Activated effector memory CD4-positive, alpha-beta T cell treated with Interleukin-2 at 50 U/mL for 16 hours (primary cell): ENCODE data around the gene SET.
"Not testable (repeated sequence)": the region's sequence is repeated elsewhere in the genome, so short reads cannot be mapped to it uniquely, and the experiment has no call there.

Experiments used
- DNase-seq: peaks from one replicate; pipeline ENCODE4 v3.0.0-alpha.2; 2020

SET gene, protein sequence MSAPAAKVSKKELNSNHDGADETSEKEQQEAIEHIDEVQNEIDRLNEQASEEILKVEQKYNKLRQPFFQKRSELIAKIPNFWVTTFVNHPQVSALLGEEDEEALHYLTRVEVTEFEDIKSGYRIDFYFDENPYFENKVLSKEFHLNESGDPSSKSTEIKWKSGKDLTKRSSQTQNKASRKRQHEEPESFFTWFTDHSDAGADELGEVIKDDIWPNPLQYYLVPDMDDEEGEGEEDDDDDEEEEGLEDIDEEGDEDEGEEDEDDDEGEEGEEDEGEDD

DNA sequence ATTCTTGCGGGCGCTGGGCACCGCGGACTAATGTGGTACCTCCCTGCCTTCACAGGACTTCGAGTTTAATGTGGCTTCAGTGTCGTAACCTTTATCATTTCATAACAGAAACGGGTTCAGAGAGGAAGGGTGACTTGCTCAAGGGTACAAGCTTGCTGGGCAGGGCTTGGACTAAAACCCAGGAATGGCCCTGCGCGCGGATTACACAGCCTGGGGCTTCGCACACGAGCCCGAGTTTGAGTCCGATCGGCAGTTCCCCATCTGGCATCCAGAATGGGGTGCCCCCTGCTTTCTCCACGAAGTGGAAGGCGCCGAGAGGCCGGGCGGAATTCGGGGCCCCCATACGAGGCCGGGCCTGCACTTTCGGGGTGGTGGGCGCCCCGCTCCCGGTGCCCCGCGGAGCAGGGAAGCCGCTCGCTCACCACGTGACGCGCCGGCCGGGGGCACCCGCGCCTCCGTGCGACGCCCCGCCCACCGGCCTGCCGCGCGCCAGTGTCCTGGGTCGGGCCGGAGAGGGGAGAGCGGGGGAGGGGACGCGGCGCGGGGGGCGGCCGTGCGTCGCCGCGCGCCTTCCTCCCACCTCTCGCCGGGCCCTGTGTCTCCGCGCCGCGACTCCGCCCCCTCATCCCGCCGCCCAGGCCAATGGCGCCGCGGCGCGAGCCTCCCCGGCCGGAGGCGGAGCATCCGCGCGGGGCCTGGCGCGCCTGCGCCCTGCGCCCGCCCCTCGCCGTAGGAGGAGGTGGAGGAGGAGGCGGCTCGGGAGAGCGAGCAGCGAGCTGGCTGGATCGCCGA lies at the start of gene SET:
TSS of gene SET (plus strand) at position 722 of the 792 bp plus-strand sequence. CDS start 361 bp downstream, outside the sequence.
- DNase-seq = peak; percentile 92

DNA sequence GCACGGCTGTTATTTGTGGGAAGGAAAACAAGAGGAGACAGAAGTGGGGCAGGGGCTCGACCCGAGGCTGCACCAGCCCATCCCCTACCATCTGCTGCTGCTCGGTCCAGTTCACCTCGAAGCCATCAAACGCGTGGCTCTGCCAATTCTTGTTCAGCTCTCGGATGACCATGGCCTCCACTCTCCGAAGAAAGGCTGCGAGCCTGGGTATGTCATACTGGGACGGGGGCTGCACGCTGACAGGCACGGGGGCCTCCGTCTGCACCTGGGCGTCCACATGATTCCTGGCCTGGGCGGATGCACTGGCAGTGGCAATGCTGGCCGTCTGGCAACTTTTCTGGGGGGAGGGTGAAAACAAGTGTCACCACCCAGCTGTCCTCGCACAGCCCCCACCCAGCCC lies 48.4 kb upstream of the SET start:
- no peak for DNase-seq

DNA sequence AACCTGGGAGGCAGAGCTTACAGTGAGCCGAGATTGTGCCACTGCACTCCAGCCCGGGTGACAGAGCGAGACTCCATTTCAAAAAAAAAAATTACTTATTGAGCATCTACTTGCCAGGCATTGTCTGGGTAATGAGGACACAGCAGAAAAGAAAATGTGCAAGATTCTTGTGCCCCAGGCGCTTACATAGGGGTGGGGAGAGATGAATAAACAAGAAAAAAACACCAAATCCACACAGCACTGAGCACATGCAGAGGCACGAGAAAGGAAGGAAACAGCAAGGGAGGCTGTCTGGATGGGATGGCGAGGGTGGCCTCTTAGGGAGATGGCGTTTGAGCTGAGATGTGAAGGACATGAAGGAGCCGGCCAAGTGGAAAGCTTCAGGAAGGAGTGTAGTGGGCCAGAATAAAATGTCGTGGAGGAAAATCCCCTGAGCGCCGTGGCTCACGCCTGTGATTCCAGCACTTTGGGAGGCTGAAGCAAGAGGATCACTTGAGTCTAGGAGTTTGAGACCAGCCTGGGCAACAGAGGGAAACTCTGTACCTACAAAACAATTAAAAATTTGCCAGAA lies 46.3 kb upstream of the SET start:
- no peak for DNase-seq

DNA sequence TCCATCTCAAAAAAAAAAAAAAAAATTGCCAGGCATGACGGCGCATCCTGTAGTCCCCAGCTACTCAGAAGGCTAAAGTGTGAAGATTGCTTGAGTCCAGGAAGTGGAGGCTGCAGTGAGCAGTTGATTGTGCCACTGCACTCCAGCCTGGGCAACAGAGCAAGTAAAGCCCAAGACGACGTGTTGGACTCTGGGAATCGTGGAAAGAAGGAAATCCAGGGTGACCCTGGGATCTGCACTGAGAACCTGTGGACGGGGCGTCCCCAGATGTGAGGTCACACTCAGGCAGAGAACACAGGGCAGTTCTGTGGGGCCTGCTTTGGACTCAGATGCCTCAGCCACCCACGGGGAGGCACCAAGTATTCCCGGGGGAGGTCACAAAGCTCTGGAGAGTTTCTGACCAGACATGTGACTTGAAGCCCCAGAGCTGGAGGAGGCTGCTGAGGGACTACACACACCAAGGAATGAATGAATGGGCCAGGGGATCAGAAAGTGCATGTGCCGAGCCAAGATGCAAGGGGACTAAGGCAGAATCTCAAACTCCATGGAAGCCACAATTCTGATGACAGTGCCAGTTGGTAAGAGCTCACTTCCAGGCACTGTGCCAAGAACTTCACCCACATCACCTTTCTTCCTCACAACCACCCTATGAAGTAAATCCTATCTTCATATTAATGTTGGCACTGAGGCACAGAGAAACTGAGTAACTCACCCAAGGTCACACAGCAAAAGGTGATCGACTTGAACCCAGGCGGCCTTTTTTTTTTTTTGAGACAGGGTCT lies 45.3 kb upstream of the SET start:
- DNase-seq = no peak

DNA sequence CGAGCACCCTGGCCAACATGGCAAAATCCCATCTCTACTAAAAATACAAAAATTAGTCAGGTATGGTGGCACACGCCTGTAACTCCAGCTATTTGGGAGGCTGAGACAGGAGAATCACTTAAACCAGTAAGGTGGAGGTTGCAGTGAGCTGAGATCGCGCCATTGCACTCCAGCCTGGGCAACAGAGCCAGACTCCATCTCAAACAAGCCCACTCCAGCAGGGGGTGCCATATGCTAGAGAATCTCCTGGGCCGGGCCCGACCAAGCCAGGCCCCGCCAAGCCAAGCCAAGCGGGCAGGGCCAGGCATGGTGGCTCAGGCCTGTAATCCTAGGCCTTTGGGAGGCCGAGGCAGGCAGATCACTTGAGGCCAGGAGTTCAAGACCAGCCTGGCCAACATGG lies 40.8 kb upstream of the SET start:
- DNase-seq = peak; percentile 48

DNA sequence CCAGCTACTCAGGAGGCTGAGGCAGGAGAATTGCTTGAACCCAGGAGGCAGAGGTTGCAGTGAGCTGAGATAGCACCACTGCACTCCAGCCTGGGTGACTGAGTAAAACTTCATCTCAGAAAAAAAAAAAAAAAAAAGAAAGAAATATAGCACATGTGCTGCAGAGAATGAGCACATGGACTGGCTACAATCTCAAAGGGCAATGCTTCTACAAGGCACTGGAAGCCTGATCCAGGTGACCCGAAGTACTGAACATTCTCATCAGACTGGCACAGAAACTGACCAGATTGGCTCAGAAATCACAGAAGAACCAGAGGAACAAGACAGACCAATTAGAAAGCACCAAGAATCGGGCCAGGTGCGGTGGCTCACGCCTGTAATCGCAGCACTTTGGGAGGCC lies 37.2 kb upstream of the SET start:
- no peak for DNase-seq

DNA sequence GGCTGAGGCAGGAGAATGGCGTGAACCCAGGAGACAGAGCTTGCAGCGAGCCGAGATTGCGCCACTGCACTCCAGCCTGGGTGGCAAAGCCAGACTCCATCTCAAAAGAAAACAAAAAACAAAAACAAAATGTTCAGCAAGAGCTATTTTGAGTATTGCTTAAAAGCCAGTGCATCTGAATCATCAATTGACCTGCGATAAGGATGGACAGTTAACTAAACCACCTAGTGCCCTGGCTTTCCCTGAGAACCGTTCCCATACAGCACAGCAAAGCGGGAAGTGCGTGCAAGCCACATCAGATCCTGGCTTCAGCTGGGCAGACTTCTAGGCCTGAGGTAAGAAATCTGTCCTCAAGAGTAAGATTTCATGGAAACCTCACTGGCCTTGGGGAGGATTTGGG lies 35.1 kb upstream of the SET start:
- no peak for DNase-seq

DNA sequence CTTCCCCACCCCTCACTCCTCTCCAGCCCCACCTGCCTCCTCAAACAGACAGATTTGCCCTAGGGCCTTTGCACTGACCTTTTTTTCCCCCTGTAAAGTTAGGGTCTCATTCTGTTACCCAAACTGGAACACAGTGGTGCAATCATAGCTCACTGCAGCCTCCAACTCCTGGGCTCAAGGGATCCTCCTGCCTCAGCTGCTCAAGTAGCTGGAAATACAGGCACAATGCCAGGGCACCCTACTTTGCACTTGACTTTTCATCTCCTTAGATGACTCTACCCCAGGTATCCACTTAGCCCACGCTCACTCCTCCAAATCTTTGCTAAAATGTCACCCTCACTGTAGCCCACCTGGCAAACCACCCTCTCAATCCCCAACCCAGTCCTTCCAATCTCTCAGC lies 34.5 kb upstream of the SET start:
- DNase-seq = no peak

DNA sequence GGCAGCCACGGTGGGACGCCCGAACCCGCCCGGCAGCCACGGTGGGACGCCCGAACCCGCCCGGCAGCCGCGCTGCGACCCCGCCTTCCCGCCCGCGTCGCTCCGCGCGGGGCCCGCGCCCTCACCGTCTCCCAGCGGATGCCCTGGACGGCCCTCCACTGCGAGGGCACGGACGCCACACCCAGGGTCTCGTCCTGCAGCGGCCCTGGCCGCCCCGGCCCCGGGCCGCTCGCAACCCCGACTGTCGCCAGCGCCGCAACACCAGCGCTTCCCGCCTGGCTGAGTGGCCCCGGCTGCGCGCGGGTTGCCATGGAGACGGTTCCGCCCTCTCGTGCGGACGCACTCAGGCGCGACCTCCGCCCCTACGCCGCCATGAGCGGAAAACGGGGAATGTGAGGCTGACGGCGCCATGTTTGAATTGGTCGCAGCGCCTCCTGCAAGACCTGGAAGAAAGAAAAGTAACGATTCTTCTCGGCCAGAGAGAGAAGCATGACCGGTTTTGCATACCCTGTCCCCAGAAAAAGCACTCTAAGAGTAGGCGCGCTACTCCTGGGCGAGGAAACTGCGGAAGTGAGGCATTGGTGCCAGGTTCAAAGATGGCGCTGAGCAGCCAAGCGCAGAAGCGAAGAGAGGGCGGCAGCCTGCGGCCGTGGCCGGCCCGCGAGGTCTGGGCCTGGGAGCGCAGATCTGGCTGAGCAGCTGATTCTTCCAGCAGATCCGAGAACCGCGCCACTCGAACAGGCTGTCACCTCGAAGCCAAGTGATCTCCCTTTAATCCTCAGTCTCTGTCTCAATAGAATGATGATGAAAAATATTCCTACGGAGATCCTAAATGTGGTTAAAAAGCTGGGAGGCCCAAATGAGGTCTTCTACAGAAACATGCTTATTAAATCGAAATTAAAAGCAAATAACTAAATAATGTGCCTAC lies 32.3 kb upstream of the SET start, which contains the start of gene DYNC2I2:
TSS of gene DYNC2I2 (minus strand) at position 432 of the 928 bp plus-strand sequence. CDS start at position 311, 121 bp downstream.
- DNase-seq = peak; percentile 94

DNA sequence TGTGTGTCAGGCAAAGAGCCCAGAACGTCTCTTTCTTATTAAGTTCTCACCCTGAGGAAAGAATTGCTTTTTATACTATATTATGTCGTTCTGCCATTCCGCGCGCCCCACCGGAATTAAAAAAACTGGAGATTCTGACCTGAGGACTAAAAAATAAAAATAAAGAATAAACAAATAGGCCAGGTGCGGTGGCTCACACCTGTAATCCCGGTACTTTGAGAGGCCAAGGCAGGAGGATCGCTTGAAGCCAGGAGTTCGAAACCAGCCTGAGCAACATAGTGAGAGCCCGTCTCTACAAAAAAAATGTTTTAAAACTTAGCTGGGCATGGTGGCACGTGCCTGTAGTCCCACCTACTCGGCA lies 31.7 kb upstream of the SET start:
- DNase-seq = no peak

DNA sequence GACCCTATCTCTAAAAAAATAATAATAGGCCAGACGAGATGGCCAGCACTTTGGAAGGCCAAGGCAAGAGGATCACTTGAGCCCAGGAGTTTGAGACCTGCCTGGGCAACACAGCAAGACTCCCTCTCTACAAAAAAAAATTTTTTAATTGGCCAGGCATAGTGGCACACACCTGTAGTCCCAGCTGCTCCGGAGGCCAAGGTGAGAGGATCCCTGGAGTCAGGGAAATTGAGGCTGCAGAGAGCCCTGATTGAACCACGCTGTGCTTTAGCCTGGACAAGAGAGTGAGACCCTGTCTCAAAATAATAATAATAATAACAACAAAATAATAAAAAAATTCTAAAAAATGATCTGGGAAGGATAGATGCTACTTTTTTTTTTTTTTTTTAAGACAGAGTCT lies 31.2 kb upstream of the SET start:
- DNase-seq = no peak

DNA sequence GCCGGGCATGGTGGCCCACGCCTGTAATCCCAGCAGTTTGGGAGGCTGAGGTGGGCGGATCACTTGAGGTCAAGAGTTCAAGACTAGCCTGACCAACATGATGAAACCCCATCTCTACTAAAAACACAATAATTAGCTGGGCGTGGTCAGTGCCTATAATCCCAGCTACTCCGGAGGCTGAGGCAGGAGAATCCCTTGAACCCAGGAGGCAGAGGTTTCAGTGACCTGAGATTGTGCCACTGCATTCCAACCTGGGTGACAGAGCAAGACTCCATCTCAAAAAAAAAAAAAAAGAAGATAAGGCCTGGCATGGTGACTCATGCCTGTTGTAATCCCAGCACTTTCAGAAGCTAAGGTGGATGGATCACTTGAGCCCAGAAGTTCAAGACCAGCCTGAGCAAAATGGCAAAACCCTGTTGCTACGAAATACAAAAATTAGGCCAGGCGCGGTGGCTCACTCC lies 22.5 kb upstream of the SET start:
- DNase-seq = not testable (repeated sequence)

DNA sequence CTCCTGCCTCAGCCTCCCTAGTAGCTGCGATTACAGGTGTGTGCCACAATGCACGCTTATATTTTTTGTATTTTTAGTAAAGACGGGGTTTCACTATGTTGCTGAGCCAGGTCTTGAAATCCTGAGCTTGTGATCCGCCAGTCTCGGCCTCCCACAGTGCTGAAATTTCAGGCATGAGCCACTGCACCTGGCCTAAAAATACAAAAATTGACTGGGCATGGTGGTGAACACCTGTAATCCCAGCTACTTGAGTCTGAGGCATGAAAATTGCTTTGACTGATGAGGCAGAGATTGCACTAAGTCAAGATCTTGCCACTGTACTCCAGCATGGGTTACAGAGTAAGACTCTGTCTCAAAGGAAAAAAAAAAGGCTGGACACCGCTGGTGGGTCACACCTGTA lies 19.2 kb upstream of the SET start:
- DNase-seq = no peak

DNA sequence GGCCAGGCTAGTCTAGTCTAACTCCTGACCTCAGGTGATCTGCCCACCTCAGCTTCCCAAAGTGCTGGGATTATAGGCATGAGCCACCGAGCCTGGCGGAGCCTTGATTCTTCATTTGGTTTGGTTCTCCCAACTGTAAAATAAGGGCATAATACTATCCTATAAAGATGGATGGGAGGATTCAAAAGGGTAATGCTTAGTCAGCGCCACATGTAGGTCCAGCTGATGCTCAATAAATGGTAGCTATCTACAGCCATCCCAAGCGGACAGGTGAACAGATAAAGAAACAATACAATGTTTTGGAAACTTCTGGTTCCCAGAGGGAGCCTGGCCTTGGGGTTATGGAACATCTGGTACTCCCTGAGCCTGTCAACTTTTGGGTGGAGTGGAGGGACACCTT lies 13.6 kb upstream of the SET start:
- no peak for DNase-seq

DNA sequence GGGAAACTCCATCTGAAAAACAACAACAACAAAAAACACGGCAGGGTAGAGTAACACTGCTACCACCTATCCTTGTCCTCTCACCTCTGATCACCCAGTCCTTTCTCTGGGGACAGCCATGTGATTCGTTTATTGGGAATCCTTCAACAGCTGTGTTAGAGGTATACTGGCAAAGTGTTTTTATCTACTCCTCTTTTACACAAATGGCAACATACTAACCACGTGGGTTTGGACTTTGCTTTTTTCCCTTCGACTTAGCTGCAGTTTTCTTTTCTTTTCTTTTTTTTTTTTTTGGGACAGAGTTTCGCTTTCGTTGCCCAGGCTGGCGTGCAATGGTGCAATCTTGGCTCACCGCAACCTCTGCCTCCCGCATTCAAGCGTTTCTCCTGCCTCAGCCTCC lies 11.2 kb upstream of the SET start:
- DNase-seq = no peak

DNA sequence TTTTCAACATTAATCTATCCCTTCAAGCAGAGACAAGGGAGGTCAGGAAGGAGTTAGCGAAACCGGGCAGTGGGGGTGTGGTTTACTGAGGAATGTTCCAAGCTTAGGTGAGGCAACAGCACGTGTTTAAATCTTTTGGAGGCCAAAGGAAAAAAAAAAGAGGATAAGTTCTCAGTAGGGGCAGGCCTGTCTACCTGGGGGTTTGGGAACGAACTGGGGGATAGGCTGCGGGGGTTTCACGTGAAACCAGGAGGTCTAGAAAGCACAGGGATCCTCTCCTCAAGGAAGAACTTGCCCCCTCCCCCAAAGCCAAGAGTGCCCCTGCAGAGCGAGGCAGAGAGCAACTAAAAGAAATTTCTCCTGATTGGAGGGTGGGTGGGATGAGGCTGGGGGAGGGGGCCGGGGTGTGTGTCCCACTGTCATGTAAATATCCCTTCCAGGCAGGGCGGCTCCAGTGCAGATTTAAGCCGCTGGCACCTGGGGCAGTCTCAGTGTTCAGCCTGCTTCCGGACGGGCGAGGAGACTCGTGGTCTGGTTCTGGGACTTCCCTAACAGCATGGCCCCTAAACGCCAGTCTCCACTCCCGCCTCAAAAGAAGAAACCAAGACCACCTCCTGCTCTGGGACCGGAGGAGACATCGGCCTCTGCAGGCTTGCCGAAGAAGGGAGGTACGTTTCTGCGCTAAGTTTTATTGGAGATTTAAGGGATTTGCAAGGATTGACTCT lies 5.5 kb upstream of the SET start:
- DNase-seq = no peak

DNA sequence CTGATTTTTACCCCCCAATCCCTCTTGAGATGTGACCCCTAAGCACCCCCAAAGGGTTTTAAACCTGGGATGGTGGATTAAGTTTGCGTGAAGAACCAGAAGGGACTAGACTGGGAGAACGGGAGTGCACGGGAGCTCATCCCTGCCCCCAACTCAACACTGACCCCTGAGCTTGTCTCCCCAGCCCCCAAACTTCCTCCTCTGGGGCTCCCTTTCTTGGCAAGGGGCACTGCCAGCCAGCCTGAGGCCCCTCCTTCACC lies 5.0 kb upstream of the SET start:
- no peak for DNase-seq

DNA sequence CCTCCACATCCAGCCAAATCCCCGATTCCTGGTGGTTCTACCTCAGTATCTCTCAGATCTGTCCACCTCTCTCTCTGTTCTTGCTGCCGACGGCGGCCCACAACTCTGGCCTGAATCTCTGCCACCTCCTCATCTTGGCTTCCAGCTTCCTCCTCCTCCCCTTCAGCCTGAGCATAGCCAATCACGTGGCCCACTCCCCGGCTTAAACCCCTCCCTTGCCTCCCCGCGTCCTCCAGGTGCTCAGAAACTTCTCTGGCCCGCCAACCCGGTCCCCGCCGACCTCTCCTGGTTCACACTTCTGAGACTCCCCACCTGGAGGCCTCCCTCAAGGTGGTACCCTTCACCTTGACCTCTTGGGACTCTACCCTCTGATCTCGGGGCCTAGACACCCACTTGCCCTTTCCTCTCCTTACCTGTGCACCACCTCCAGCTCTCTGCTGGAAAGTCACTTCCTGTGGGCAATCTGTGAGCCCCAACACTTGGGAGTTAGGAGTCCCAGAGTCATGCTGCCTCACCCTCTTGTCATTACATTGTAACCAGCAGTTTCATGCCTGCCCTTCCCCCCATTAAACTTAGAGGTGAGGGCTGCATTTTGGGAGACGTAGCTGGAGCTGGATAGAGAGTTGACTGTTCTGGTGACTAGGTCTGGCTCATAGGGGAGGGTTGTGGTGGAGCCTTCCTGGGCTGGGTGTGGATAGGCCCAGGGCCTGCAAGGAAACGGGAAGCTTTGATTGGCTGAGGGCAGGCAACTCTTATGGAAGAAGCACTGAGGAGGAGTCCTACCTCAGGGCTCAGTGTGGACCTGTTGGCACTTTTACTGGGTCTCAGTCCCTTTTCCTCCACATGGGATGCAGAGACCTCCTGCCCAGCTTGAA lies 4.5 kb upstream of the SET start:
- DNase-seq = peak; percentile 67

DNA sequence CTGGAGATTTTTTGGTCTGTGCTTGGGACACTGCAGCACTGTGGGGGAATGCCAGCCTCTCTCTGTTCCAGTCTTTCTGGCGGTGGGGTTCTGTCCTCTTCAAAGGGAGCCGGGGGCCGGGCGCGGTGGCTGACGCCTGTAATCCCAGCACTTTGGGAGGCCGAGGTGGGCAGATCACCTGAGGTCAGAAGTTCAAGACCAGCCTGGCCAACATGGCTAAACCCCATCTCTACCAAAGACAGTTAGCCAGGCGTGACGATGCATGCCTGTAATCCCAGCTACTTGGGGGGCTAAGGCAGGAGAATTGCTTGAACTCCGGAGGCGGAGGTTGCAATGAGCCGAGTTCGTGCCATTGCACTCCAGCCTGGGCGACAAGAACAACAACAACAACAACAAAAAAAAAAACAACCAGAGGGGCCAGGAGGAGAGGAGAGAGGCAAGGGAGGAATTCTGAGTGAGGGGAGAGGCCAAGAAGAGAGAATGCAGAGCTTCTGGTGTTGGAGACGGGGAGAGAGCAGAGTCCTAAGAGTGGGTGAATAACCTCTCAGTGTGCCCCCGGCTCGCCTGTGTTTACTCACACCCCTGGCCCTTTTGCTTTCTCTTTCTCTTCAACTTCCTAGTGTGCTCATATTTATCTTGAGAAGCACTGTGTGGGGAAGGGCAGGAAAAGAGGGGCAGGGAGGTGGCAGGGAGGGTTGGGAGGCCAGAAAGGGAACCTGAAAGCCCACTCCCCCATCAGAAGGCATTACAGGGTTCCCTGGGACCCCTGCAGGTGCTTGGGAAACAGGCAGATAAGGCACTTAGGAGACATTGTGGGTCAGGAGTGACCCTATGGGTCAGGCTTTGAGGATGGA lies 3.2 kb upstream of the SET start:
- DNase-seq = no peak

DNA sequence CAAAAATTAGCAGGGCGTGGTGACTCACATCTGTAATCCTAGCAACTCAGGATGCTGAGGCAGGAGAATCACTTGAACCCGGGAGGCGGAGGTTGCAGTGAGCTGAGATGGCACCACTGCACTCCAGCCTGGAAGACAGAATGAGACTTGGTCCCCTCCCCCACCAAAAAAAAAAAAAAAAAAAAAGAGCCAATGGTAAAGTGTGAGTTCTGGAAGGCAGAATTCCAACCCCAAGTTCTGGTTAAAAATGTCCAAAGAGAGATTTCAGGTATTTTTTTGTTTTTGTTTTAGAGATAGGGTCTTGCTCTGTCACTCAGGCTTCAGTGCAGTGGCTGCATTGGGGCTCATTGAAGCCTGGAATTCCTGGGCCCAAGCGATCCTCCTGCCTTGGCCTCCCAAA lies 1.6 kb upstream of the SET start:
- DNase-seq = no peak
